Measurements from ENCODE around the gene ANK3.
"Not testable (repeated sequence)": the region's sequence is repeated elsewhere in the genome, so short reads cannot be mapped to it uniquely, and the experiment has no call there.

Gene ANK3

GRCh38 chr10:60041489-60042133 lies 348.1 kb downstream of the ANK3 start:
- DNase-seq (ENCODE audit: low read depth in 1 of 2, low spot score in 1 of 2): no peak

GRCh38 chr10:60040014-60040662 lies 349.5 kb downstream of the ANK3 start:
- no peak for DNase-seq (ENCODE audit: low read depth in 1 of 2, low spot score in 1 of 2)

GRCh38 chr10:60035984-60036383 lies 353.7 kb downstream of the ANK3 start:
- DNase-seq (ENCODE audit: low read depth in 1 of 2, low spot score in 1 of 2): no peak

GRCh38 chr10:60035375-60035774 lies 354.3 kb downstream of the ANK3 start:
- DNase-seq (ENCODE audit: low read depth in 1 of 2, low spot score in 1 of 2): not testable (repeated sequence)

GRCh38 chr10:60032723-60033122 lies 357.0 kb downstream of the ANK3 start:
- DNase-seq (ENCODE audit: low read depth in 1 of 2, low spot score in 1 of 2): no peak

GRCh38 chr10:60031664-60032063 lies 358.0 kb downstream of the ANK3 start:
- DNase-seq (ENCODE audit: low read depth in 1 of 2, low spot score in 1 of 2): no peak

GRCh38 chr10:60031183-60031582 lies 358.5 kb downstream of the ANK3 start:
- no peak for DNase-seq (ENCODE audit: low read depth in 1 of 2, low spot score in 1 of 2)

- no peak for DNase-seq (ENCODE audit: low read depth in 1 of 2, low spot score in 1 of 2)
Measured at GRCh38 chr10:60029475-60029874, 360.2 kb downstream of the ANK3 start.

GRCh38 chr10:60028081-60028480 lies 361.6 kb downstream of the ANK3 start:
- no peak for DNase-seq (ENCODE audit: low read depth in 1 of 2, low spot score in 1 of 2)

GRCh38 chr10:60025279-60025678 lies 364.4 kb downstream of the ANK3 start:
- no peak for DNase-seq (ENCODE audit: low read depth in 1 of 2, low spot score in 1 of 2)

GRCh38 chr10:60024506-60024905 lies 365.2 kb downstream of the ANK3 start:
- no peak for DNase-seq (ENCODE audit: low read depth in 1 of 2, low spot score in 1 of 2)

- no peak for DNase-seq (ENCODE audit: low read depth in 1 of 2, low spot score in 1 of 2)
Measured at GRCh38 chr10:60023155-60023877, 366.4 kb downstream of the ANK3 start.

- DNase-seq (ENCODE audit: low read depth in 1 of 2, low spot score in 1 of 2): no peak
Measured at GRCh38 chr10:60021361-60021760, 368.3 kb downstream of the ANK3 start.

GRCh38 chr10:60016794-60017193 lies 372.9 kb downstream of the ANK3 start:
- no peak for DNase-seq (ENCODE audit: low read depth in 1 of 2, low spot score in 1 of 2)

- no peak for DNase-seq (ENCODE audit: low read depth in 1 of 2, low spot score in 1 of 2)
Measured at GRCh38 chr10:60009710-60010383, 379.8 kb downstream of the ANK3 start.

GRCh38 chr10:60009276-60009675 lies 380.4 kb downstream of the ANK3 start:
- no peak for DNase-seq (ENCODE audit: low read depth in 1 of 2, low spot score in 1 of 2)

- no peak for DNase-seq (ENCODE audit: low read depth in 1 of 2, low spot score in 1 of 2)
Measured at GRCh38 chr10:60008816-60009215, 380.9 kb downstream of the ANK3 start.

- no peak for DNase-seq (ENCODE audit: low read depth in 1 of 2, low spot score in 1 of 2)
Measured at GRCh38 chr10:60006062-60006461, 383.6 kb downstream of the ANK3 start.

- DNase-seq (ENCODE audit: low read depth in 1 of 2, low spot score in 1 of 2): no peak
Measured at GRCh38 chr10:60003651-60004523, 385.8 kb downstream of the ANK3 start.

GRCh38 chr10:60000747-60001146 lies 388.9 kb downstream of the ANK3 start:
- no peak for DNase-seq (ENCODE audit: low read depth in 1 of 2, low spot score in 1 of 2)

All from stimulated activated CD4-positive, alpha-beta T cell treated with anti-CD3 and anti-CD28 coated beads, Interleukin-15, amount 100 ng/mL, for 1 hour (primary cell).